Suprapubic skin (tissue), 3 donors: ENCODE results near the gene NPAS2.

Experiments
- EP300 ChIP-seq: sonication (generic); formaldehyde crosslinking; IDR thresholded peaks from one replicate; pipeline ENCODE4 v1.6.1; 2017; ENCODE audit warnings: antibody characterized with exemption
- POLR2A ChIP-seq, 2 donors: fragments of 450-650 bp; IDR thresholded peaks; one replicate each; pipeline ENCODE4 v1.6.1; 2017; ENCODE audit warnings: antibody characterized with exemption in 2 of 2, mild to moderate bottlenecking in 2 of 2, moderate library complexity in 2 of 2
- TF ChIP-seq, protein P1 (sequence below), 2 donors: fragments of 200-600 bp in 1 of 2; fragments of 450-650 bp in 1 of 2; sonication (generic) in 1 of 2; IDR thresholded peaks; one replicate each; pipeline ENCODE4 v1.5.1; 2016 to 2019; ENCODE audit warnings: antibody characterized with exemption in 2 of 2, mild to moderate bottlenecking in 1 of 2, moderate library complexity in 1 of 2

DNA sequence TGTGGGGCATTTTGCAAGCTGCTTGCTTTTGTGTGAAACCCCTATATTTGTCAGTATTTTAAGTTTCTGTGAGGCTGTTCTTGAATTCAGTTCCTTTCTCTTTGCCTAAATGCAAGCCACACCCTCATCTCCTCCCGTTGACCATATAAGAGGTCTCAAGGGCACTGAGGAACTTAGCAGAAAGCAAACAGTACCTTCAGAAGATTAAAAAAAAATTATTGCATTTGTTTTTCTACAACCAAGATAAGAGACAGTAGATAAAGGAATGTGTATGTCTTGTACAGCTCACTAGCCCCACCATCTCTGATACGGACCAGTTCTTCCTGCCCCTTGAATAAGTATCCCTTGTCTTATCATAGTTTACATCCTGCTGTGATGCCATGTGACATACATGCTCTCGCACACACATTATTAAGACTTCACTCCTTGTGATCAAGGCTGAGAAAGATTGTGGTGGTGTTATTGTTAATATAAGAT is 64.2 kb downstream of the NPAS2 start:
- TF ChIP-seq, protein P1, sequence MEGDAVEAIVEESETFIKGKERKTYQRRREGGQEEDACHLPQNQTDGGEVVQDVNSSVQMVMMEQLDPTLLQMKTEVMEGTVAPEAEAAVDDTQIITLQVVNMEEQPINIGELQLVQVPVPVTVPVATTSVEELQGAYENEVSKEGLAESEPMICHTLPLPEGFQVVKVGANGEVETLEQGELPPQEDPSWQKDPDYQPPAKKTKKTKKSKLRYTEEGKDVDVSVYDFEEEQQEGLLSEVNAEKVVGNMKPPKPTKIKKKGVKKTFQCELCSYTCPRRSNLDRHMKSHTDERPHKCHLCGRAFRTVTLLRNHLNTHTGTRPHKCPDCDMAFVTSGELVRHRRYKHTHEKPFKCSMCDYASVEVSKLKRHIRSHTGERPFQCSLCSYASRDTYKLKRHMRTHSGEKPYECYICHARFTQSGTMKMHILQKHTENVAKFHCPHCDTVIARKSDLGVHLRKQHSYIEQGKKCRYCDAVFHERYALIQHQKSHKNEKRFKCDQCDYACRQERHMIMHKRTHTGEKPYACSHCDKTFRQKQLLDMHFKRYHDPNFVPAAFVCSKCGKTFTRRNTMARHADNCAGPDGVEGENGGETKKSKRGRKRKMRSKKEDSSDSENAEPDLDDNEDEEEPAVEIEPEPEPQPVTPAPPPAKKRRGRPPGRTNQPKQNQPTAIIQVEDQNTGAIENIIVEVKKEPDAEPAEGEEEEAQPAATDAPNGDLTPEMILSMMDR (IDR thresholded peaks at IDR 0.05): no peak
- TF ChIP-seq EP300 (no peak), POLR2A (IDR thresholded peaks at IDR 0.05) (no peak)
